ENCODE data around the gene SH3RF3. TPM values are rescaled to one million over a fixed set of nuclear protein-coding genes. Genes with fewer than 3 reads are reported as not detected.

SH3RF3 gene
- total and polyA plus RNA-seq, 2 of the 13 experiments (the other 11 are each of a cell fraction or from before 2014, with no cell fraction given): 0.04 TPM; not detected in 1

DNA sequence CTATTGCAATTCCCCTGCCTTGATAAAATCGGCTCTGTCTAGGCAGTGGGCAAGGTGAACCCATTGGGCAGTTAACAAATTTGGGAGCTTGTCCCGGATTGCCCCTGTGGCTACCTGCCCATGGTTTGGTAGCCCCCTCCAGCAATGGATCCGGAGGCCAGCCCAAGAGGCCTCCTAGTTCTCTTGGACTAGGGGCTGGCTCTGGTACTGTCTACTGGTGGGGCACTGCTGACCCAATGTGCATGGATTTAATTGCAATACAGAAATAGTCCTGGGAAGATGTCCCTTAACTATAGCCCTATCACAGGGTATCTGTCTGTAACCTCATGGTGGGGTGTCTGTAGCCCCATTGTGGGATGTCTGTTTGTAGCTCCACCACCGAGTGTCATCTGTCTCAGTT lies 37.5 kb upstream of the SH3RF3 start:
- Histone ChIP-seq H2AFZ (ENCODE audit: low read length) (no peak overlapping the region), H3K4me1 (ENCODE audit: insufficient read depth, low read length) (no peaks in the 10 kb centered on the region), H3K27ac (ENCODE audit: extremely low read length, insufficient read depth, low read length) (no peak overlapping the region), H3K27me3 (ENCODE audit: control insufficient read depth in 1 of 2, insufficient read depth in 2 of 2, low read length in 2 of 2) (no peaks in the 10 kb centered on the region), H3K4me3 (replicated peaks in 1 of 3; ENCODE audit: insufficient read depth in 1 of 3, low read depth in 2 of 3, low read length in 3 of 3) (no peak overlapping the region), H3K9ac (ENCODE audit: insufficient read depth, low read depth, low read length) (no peak overlapping the region), H3K4me2 (ENCODE audit: low read depth, low read length) (no peak overlapping the region), H3K79me2 (ENCODE audit: insufficient read depth, low read length) (no peaks in the 10 kb centered on the region), H4K20me1 (ENCODE audit: insufficient read depth, low read length) (no peaks in the 10 kb centered on the region), H3K36me3 (replicated peaks in 1 of 2; ENCODE audit: control insufficient read depth in 1 of 2, insufficient read depth in 2 of 2, low read length in 2 of 2) (no peaks in the 10 kb centered on the region), H3K9me3 (ENCODE audit: low read length) (peaks cover 16% of the 10 kb centered on the region)
- 10% methylated on average over 3 of the region's 4 CpGs for WGBS (ENCODE audit: low lambda C conversion rate)
- FAIRE-seq (no peak), ATAC-seq (no peak), DNase-seq (ENCODE audit: low spot score) (no peak)
- POLR2A ChIA-PET: no interaction called here
- CTCF ChIA-PET (ENCODE audit: low intra/inter-chr PET ratio, low total read pairs): no interaction called here
- no TSS peak for BruUV-seq (replicated peaks)
- TF ChIP-seq SIX1 (CRISPR knock-in tag; IDR thresholded peaks at IDR 0.05; ENCODE audit: borderline replicate concordance) (no peak), GMEB2 (CRISPR knock-in tag; IDR thresholded peaks at IDR 0.05; ENCODE audit: low read depth) (no peak), ZSCAN21 (CRISPR knock-in tag; IDR thresholded peaks at IDR 0.05; ENCODE audit: borderline replicate concordance) (no peak), GATAD2A (CRISPR knock-in tag; IDR thresholded peaks at IDR 0.05) (no peak), TP53 (CRISPR knock-in tag; conservative IDR thresholded peaks at IDR 0.05) (no peak), ZNF251 (CRISPR knock-in tag; IDR thresholded peaks at IDR 0.05) (no peak), ZNF234 (CRISPR knock-in tag; conservative IDR thresholded peaks at IDR 0.05) (no peak), SAFB2 (CRISPR knock-in tag; IDR thresholded peaks at IDR 0.05; ENCODE audit: borderline replicate concordance, low read depth) (no peak), GMEB1 (CRISPR knock-in tag; IDR thresholded peaks at IDR 0.05; ENCODE audit: borderline replicate concordance) (no peak)
- TF ChIP-seq, protein P1, sequence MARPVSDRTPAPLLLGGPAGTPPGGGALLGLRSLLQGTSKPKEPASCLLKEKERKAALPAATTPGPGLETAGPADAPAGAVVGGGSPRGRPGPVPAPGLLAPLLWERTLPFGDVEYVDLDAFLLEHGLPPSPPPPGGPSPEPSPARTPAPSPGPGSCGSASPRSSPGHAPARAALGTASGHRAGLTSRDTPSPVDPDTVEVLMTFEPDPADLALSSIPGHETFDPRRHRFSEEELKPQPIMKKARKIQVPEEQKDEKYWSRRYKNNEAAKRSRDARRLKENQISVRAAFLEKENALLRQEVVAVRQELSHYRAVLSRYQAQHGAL (CRISPR knock-in tag; IDR thresholded peaks at IDR 0.05; ENCODE audit: not compliant biosample characterization): no peak
- in situ Hi-C loops (cut with HindIII; ENCODE audit: extremely low pct_ligation_motif_present, low pct_unique_long_range_greater_than_20kb) (no loop called here), intact Hi-C loops (cut with micrococcal nuclease; ENCODE audit: unreplicated experiment) (no loop called here)
